Esophagus muscularis mucosa (tissue), 4 donors: ENCODE data around the gene VAMP2.

Experiments
- CTCF ChIP-seq, 3 experiments: fragments of 200-600 bp in 2 of 3; fragments of 450-650 bp in 1 of 3; sonication (generic) in 2 of 3; IDR thresholded peaks; one replicate each; pipeline ENCODE4 v1.5.1; 2017 to 2019; ENCODE audit warnings: antibody characterized with exemption in 3 of 3, mild to moderate bottlenecking in 2 of 3, moderate library complexity in 1 of 3
- EP300 ChIP-seq: sonication (generic); formaldehyde crosslinking; IDR thresholded peaks from one replicate; pipeline ENCODE4 v1.6.1; 2017; ENCODE audit warnings: antibody characterized with exemption
- POLR2A ChIP-seq: fragments of 450-650 bp; IDR thresholded peaks from one replicate; pipeline ENCODE4 v1.6.1; 2017; ENCODE audit warnings: antibody characterized with exemption, moderate library complexity, mild to moderate bottlenecking, low read depth
- POLR2AphosphoS5 ChIP-seq, 2 donors: sonication (generic); formaldehyde crosslinking; IDR thresholded peaks; one replicate each; pipeline ENCODE4 v1.6.1; 2017; ENCODE audit warnings: antibody characterized with exemption in 2 of 2

- no peak for TF ChIP-seq CTCF (IDR thresholded peaks at IDR 0.05)
- TF ChIP-seq POLR2A: no peak
- TF ChIP-seq POLR2AphosphoS5 (IDR thresholded peaks at IDR 0.05): no peak
- no peak for TF ChIP-seq EP300
Measured at GRCh38 chr17:8124350-8125153, 38.2 kb downstream of the VAMP2 start.
